ENCODE data around the gene NR5A2. TPM values are rescaled to one million over a fixed set of nuclear protein-coding genes. Genes with fewer than 3 reads are reported as not detected.

The NR5A2 gene
- total RNA-seq, 2 donors from 2014 or later, result 0.62 to 1.7 TPM

- Mint-ChIP-seq H3K27me3 (ENCODE audit: insufficient read depth) (peaks cover 41% of the 10 kb centered on the region), H3K27ac (no peak overlapping the region), H3K4me1 (peaks cover 32% of the 10 kb centered on the region), H3K36me3 (ENCODE audit: low read depth) (no peaks in the 10 kb centered on the region), H3K9me3 (no peaks in the 10 kb centered on the region), H3K4me3 (peak overlapping the region; percentile 63)
- H3K4me1 ChIP-seq (ENCODE audit: control insufficient read depth, insufficient read depth, low read length), result peaks cover 4% of the 10 kb centered on the region
- no peak overlapping the region for H3K27ac ChIP-seq (ENCODE audit: low read depth, low read length)
- H3K36me3 ChIP-seq (ENCODE audit: control insufficient read depth, insufficient read depth, low read length), result no peaks in the 10 kb centered on the region
- peak overlapping the region; percentile 77 for H3K4me3 ChIP-seq (ENCODE audit: low read length)
- H3K9me3 ChIP-seq (ENCODE audit: control insufficient read depth, low read length), result no peaks in the 10 kb centered on the region
- 0 to 1% methylated on average over 19 to 48 of the region's 48 CpGs for WGBS, 2 experiments (ENCODE audit: insufficient coverage in 1 of 2, insufficient read length in 1 of 2)
- peak; percentile 69 for DNase-seq
- TF ChIP-seq CTCF (conservative IDR thresholded peaks at IDR 0.05), result no peak
- H3K27me3 ChIP-seq (ENCODE audit: control insufficient read depth, insufficient read depth, low read length, poor library complexity, severe bottlenecking), result peaks cover 74% of the 10 kb centered on the region
- H3K9ac ChIP-seq (ENCODE audit: extremely low read depth, low read length, poor library complexity, severe bottlenecking), result no peak overlapping the region
These were observed 15.2 kb downstream of the NR5A2 start for GRCh38 chr1:200042552-200043335.

- Histone ChIP-seq H3K27ac (ENCODE audit: low read depth, low read length) (no peak overlapping the region), H3K27me3 (ENCODE audit: control insufficient read depth, insufficient read depth, low read length, poor library complexity, severe bottlenecking) (peaks cover 69% of the 10 kb centered on the region), H3K36me3 (ENCODE audit: control insufficient read depth, insufficient read depth, low read length) (no peaks in the 10 kb centered on the region), H3K4me1 (ENCODE audit: control insufficient read depth, insufficient read depth, low read length) (peaks cover 4% of the 10 kb centered on the region), H3K9me3 (ENCODE audit: control insufficient read depth, low read length) (no peaks in the 10 kb centered on the region), H3K9ac (ENCODE audit: extremely low read depth, low read length, poor library complexity, severe bottlenecking) (no peak overlapping the region), H3K4me3 (ENCODE audit: low read length) (peak overlapping the region; percentile 77)
- WGBS, 2 experiments (ENCODE audit: insufficient coverage in 1 of 2, insufficient read length in 1 of 2), result 17% methylated on average over 3 of the region's 3 CpGs; no CpG with 5 or more reads in 1 of the 2 experiments
- DNase-seq, result no peak
- Mint-ChIP-seq H3K27ac (no peak overlapping the region), H3K27me3 (ENCODE audit: insufficient read depth) (peaks cover 41% of the 10 kb centered on the region), H3K4me1 (peaks cover 31% of the 10 kb centered on the region), H3K9me3 (no peaks in the 10 kb centered on the region), H3K36me3 (ENCODE audit: low read depth) (no peaks in the 10 kb centered on the region), H3K4me3 (peak overlapping the region; percentile 63)
- TF ChIP-seq CTCF (conservative IDR thresholded peaks at IDR 0.05), result no peak
These were observed 15.8 kb downstream of the NR5A2 start for GRCh38 chr1:200043336-200043668.

- peaks cover 4% of the 10 kb centered on the region for H3K4me1 ChIP-seq (ENCODE audit: control insufficient read depth, insufficient read depth, low read length)
- no peak overlapping the region for H3K4me3 ChIP-seq (ENCODE audit: low read length)
- peaks cover 41% of the 10 kb centered on the region for H3K27me3 ChIP-seq (ENCODE audit: control insufficient read depth, insufficient read depth, low read length, poor library complexity, severe bottlenecking)
- TF ChIP-seq CTCF (conservative IDR thresholded peaks at IDR 0.05), result no peak
- H3K27ac ChIP-seq (ENCODE audit: low read depth, low read length), result no peak overlapping the region
- H3K9me3 Mint-ChIP-seq, result no peaks in the 10 kb centered on the region
- WGBS, 2 experiments (ENCODE audit: insufficient coverage in 1 of 2, insufficient read length in 1 of 2), result 95 to 100% methylated on average over 1 to 2 of the region's 2 CpGs
- peaks cover 35% of the 10 kb centered on the region for H3K4me1 Mint-ChIP-seq
- no peaks in the 10 kb centered on the region for H3K36me3 ChIP-seq (ENCODE audit: control insufficient read depth, insufficient read depth, low read length)
- no peak overlapping the region for H3K9ac ChIP-seq (ENCODE audit: extremely low read depth, low read length, poor library complexity, severe bottlenecking)
- no peak overlapping the region for H3K27ac Mint-ChIP-seq
- no peaks in the 10 kb centered on the region for H3K9me3 ChIP-seq (ENCODE audit: control insufficient read depth, low read length)
- no peak overlapping the region for H3K4me3 Mint-ChIP-seq
- H3K27me3 Mint-ChIP-seq (ENCODE audit: insufficient read depth), result peaks cover 28% of the 10 kb centered on the region
- no peaks in the 10 kb centered on the region for H3K36me3 Mint-ChIP-seq (ENCODE audit: low read depth)
- DNase-seq, result no peak
These were observed 18.6 kb downstream of the NR5A2 start for GRCh38 chr1:200046115-200046514.
